ENCODE data around the gene TREM2.
"Not testable (repeated sequence)": the region's sequence is repeated elsewhere in the genome, so short reads cannot be mapped to it uniquely, and the experiment has no call there.

The TREM2 gene

DNA sequence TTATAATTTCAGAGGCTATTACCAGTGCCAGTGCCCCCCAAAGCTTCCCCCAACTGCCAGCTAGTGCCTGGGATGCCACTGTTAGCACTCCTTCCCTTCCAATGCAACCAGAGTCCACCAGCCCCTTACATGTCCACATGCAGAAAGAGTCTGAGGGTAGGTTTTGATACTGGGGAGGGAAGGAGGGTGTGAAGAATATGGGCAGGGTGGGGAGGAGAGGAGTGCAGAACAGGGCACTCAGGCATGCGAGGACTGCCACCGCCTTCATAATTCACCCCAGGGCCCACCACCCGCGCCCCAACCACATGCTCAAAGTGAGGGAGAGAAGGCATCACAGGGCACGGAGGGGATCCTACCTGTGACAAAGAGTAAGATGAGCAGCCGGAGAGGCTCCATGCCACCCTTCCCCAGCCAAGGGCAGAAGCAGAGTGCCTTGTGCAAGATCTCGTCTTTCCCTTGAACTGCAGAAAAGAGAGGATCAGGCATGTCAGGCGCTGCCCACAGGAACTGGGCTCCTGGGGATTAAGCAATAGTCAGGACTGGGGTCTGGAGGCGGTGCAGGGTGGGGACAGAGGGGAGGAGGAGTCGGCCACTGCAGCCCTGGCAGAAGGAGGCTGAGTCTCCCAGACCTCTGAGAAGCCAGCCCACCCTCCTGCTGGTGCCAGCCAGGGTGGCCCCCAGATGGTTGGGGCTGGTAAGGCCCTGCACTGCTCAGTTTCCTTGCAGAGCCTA is at the start of gene TREM2:
Gene TREM2, minus strand, starts transcription at position 430 of the 732 bp plus-strand sequence. Its CDS starts 34 bp downstream, at position 396.
- no peak for DNase-seq (ENCODE audit: low read depth in 1 of 2, low spot score in 1 of 2)

GRCh38 chr6:41209547-41210320 is 46.8 kb upstream of the TREM2 start:
- no peak for DNase-seq (ENCODE audit: low read depth in 1 of 2, low spot score in 1 of 2)

DNA sequence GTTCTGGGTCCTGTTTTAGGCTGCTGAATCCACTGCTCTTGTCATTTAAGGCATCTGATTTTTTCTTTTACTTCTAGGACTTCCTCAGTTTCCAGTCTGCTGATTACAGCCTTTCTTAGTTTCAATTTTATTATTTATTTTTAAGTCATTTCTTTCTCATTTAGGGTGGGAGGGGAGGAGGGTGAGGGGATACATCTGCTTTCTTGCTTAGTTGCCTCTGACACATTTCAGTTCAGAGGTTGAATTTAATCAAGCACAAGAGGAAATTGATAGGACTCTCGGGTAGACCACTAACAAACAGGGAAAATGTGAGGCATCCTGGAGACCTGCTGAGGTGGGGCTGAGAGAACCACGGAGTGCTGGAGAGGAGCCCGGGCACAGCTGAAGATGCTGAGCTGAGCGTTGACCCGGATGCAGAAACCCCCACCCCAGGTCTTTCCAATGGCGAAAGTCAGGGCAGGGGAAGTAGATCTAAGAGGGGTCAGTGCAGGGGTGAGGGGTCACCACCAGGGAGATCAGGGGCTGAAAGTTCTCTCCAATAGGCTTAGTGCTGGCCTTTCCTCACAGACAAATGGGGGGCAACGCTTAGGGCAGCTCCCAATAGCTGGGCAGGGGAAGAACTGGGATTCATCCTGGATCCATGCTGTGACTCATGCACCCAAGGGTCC is 45.7 kb upstream of the TREM2 start:
- DNase-seq (ENCODE audit: low read depth in 1 of 2, low spot score in 1 of 2) = no peak

- no peak for DNase-seq (ENCODE audit: low read depth in 1 of 2, low spot score in 1 of 2)
Measured at GRCh38 chr6:41204156-41204555, 41.2 kb upstream of the TREM2 start.

GRCh38 chr6:41201764-41202173 is 38.9 kb upstream of the TREM2 start:
- no peak for DNase-seq (ENCODE audit: low read depth in 1 of 2, low spot score in 1 of 2)

GRCh38 chr6:41200901-41201763 is 38.2 kb upstream of the TREM2 start, which contains the start of gene TREML2:
Gene TREML2 (minus strand): TSS chr6:41201149. CDS start chr6:41201008, 141 bp downstream.
- no peak for DNase-seq (ENCODE audit: low read depth in 1 of 2, low spot score in 1 of 2)

- DNase-seq (ENCODE audit: low read depth in 1 of 2, low spot score in 1 of 2) = no peak
Measured at GRCh38 chr6:41200296-41200900, 37.5 kb upstream of the TREM2 start.

DNA sequence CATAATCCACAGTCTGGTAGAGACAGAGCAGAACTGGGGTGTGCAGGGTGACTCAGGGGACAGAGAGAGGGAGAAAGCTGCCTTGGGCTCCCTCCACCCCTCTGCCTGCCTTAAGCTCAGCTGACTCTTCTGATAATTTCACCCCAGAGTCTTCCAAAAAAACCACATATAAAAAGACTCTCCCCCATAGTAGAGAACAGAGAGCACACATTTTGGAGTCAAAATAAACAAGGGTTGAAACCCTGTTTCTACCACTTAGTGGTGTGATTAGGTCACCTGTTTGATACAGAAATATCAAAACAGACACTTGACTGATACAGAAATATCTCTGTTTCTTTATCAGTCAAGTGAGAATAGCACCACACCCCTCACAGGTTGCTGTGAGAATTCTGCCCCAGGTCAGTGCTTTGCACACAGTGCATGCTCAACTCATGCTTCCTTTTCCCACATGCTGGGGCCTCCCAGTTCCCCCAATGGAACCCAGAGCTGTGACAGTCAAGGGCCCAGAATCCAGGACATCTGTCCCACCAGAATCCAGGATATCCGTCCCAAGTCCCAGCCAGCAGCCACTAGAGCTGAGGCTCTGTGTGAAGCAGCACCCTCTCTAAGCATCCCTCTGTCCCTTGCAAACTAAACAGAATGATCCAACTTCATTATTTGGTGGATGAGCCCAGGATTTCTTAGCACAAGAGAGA is 36.8 kb upstream of the TREM2 start:
- DNase-seq (ENCODE audit: low read depth in 1 of 2, low spot score in 1 of 2) = no peak

- no peak for DNase-seq (ENCODE audit: low read depth in 1 of 2, low spot score in 1 of 2)
Measured at GRCh38 chr6:41197234-41197633, 34.3 kb upstream of the TREM2 start.

DNA sequence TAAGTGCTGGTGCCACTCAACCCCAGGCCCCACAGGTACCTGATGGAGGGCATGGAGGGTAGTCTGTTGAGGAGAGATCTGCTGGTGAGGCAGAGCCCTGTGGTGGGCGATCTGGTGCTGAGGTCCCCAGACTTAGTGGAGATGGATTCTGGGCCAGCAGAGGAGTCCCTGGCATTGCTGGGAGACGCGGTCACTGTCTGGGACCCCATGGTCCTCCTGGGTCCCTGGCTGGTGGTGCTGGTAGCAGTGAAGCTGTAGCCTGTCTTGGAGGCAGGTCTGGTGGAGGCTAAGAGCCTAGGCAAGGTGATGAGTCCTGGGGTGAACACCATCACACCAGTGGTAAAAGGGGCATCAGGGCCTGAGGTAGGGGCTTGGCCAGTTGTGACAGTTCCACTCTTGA is 31.5 kb upstream of the TREM2 start:
- DNase-seq (ENCODE audit: low read depth in 1 of 2, low spot score in 1 of 2) = no peak

DNA sequence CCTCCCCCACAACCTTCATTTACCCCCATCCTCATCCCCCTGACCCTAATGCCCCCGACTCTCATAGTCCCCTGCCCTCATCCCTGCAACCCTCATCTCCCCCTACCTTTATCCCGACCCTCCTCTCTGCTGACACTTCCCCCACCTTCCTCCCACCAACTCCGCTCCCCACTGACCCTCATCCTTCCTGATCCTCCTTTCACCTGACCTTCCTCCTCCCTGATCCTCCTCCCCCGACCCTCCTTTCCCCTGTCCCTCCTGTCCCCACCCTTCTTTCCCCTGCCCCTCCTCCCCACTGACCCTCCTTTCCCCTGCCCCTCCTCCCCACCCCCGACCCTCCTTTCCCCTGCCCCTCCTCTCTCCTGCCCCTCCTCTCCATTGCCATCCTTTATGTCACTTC is 31.0 kb upstream of the TREM2 start:
- no peak for DNase-seq (ENCODE audit: low read depth in 1 of 2, low spot score in 1 of 2)

GRCh38 chr6:41193171-41193734 is 30.3 kb upstream of the TREM2 start:
- no peak for DNase-seq (ENCODE audit: low read depth in 1 of 2, low spot score in 1 of 2)

GRCh38 chr6:41191569-41191968 is 28.7 kb upstream of the TREM2 start:
- DNase-seq (ENCODE audit: low read depth in 1 of 2, low spot score in 1 of 2) = no peak

- DNase-seq (ENCODE audit: low read depth in 1 of 2, low spot score in 1 of 2) = no peak
Measured at GRCh38 chr6:41190791-41191190, 27.9 kb upstream of the TREM2 start.

GRCh38 chr6:41189967-41190366 is 27.1 kb upstream of the TREM2 start:
- DNase-seq (ENCODE audit: low read depth in 1 of 2, low spot score in 1 of 2) = no peak

DNA sequence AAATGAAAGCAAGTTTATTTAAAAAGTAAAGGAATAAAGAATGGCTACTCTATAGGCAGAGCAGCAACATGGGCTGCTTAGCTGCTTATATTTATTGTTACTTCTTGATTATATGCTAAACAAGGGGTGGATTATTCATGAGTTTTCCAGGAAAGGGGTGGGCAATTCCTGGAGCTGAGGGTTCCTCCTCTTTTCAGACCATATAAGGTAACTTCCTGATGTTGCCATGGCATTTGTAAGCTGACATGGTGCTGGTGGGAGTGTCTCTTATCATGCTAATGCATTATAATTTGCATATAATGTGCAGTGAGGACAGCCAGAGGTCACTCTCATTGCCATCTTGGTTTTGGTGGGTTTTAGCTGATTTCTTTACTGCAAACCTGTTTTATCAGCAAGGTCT is 26.1 kb upstream of the TREM2 start:
- not testable (repeated sequence) for DNase-seq (ENCODE audit: low read depth in 1 of 2, low spot score in 1 of 2)

- DNase-seq (ENCODE audit: low read depth in 1 of 2, low spot score in 1 of 2) = no peak
Measured at GRCh38 chr6:41187924-41188886, 25.3 kb upstream of the TREM2 start.

DNA sequence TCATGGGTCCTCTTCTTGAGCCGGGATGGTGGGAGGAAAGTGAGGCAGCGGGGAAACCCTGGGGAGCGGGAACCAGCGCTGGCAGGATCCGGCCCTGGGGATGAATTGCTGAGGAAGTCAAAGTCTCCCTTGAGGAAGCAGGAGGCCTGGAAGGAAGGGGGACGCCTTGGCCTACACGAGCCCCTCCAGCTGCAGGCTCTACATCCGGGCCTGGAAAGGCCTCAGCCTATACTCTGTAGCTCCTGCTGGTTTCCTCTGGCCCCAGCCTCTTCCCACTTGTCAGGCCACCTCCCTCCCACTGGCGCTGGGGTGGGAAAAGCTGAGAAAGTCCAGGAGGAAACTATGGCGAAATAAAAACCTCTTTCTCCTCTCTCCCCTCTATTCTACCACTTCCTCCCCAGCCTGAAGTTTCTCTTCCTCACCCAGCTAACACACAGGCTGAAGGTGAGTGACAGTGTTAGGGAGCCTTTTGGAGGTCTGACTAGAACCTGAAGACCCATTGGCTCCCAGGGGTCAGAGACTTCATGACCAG is 23.2 kb upstream of the TREM2 start:
- no peak for DNase-seq (ENCODE audit: low read depth in 1 of 2, low spot score in 1 of 2)
